OCI-LY3 (cell line): ENCODE data around the gene AHCYL2.
A peak's percentile ranks its signal among the peaks of the same experiment; 100 is the strongest.

Experiments used
- H2AFZ ChIP-seq: fragments of 200-600, 300-600 bp; shearing (Covaris generic); 2 replicates; pipeline ENCODE4 v1.6.0; 2014; ENCODE audit warnings: antibody characterized with exemption, low read depth, low read length
- H3K27ac ChIP-seq: fragments of 200-600, 300-600 bp; sonication (generic); 2 replicates; pipeline ENCODE4 v1.5.1; 2014; ENCODE audit warnings: mild to moderate bottlenecking, low read length, moderate library complexity, mixed read lengths
- H3K27me3 ChIP-seq: fragments of 200-600, 300-600 bp; sonication (generic); 2 replicates; pipeline ENCODE4 v1.6.1; 2014; ENCODE audit warnings: low read depth, low read length, mixed read lengths
- H3K36me3 ChIP-seq: fragments of 200-600, 300-600 bp; sonication (generic); replicated peaks from 2 replicates; pipeline ENCODE3; 2014; ENCODE audit warnings: low read depth, low read length, mixed read lengths
- H3K4me1 ChIP-seq: fragments of 300-600, 200-600 bp; sonication (generic); 2 replicates; pipeline ENCODE4 v1.6.1; 2014; ENCODE audit warnings: low read length, mixed read lengths
- H3K4me2 ChIP-seq: fragments of 200-600, 300-600 bp; sonication (generic); 2 replicates; pipeline ENCODE4 v1.6.1; 2014; ENCODE audit warnings: low read length, mixed read lengths
- H3K4me3 ChIP-seq: fragments of 300-600, 200-600 bp; sonication (generic); 2 replicates; pipeline ENCODE4 v1.5.1; 2014; ENCODE audit warnings: antibody characterized with exemption, mild to moderate bottlenecking, low read length, moderate library complexity
- H3K79me2 ChIP-seq: fragments of 300-600, 200-600 bp; shearing (Covaris generic); 2 replicates; pipeline ENCODE4 v1.6.1; 2014; ENCODE audit warnings: mild to moderate bottlenecking, low read length, mixed read lengths
- H3K9ac ChIP-seq: fragments of 300-600, 200-600 bp; shearing (Covaris generic); 2 replicates; pipeline ENCODE4 v1.6.0; 2014; ENCODE audit warnings: mild to moderate bottlenecking, low read length, moderate library complexity
- H3K9me3 ChIP-seq: fragments of 200-600, 300-600 bp; shearing (Covaris generic); 2 replicates; pipeline ENCODE4 v1.6.1; 2014; ENCODE audit warnings: low read length, mixed read lengths; ENCODE audit not compliant: insufficient read depth
- H4K20me1 ChIP-seq: fragments of 200-600, 300-600 bp; sonication (generic); 2 replicates; pipeline ENCODE4 v1.6.1; 2016; ENCODE audit warnings: low read length, mixed read lengths; ENCODE audit not compliant: insufficient read depth
- CTCF ChIP-seq: fragments of 200-600, 300-600 bp; sonication (generic); IDR thresholded peaks from 2 replicates; pipeline ENCODE4 v1.5.1; 2014; ENCODE audit warnings: antibody characterized with exemption, low read length, low read depth
- EZH2phosphoT487 ChIP-seq: fragments of 200-600 bp; shearing (Covaris generic); IDR thresholded peaks from 2 replicates; pipeline ENCODE4 v1.6.1; 2018; ENCODE audit warnings: antibody characterized with exemption, mixed run types, low read depth

The AHCYL2 gene

GRCh38 chr7:129376076-129376777 is 151.4 kb downstream of the AHCYL2 start:
- TF ChIP-seq CTCF = peak; percentile 83
- TF ChIP-seq EZH2phosphoT487 = no peak
- Histone ChIP-seq H3K4me2 (peak overlapping the region; percentile 57), H3K4me1 (peaks cover 25% of the 10 kb centered on the region), H3K79me2 (no peaks in the 10 kb centered on the region), H4K20me1 (no peaks in the 10 kb centered on the region), H3K27me3 (no peaks in the 10 kb centered on the region), H3K36me3 (no peaks in the 10 kb centered on the region), H2AFZ (0 out of 2 replicates have a peak overlapping the region, but pooled peaks have one; percentile 55), H3K27ac (no peak overlapping the region), H3K9me3 (no peaks in the 10 kb centered on the region), H3K9ac (no peak overlapping the region), H3K4me3 (peak overlapping the region; percentile 23; the same call in 1 of the 2 replicates)

DNA sequence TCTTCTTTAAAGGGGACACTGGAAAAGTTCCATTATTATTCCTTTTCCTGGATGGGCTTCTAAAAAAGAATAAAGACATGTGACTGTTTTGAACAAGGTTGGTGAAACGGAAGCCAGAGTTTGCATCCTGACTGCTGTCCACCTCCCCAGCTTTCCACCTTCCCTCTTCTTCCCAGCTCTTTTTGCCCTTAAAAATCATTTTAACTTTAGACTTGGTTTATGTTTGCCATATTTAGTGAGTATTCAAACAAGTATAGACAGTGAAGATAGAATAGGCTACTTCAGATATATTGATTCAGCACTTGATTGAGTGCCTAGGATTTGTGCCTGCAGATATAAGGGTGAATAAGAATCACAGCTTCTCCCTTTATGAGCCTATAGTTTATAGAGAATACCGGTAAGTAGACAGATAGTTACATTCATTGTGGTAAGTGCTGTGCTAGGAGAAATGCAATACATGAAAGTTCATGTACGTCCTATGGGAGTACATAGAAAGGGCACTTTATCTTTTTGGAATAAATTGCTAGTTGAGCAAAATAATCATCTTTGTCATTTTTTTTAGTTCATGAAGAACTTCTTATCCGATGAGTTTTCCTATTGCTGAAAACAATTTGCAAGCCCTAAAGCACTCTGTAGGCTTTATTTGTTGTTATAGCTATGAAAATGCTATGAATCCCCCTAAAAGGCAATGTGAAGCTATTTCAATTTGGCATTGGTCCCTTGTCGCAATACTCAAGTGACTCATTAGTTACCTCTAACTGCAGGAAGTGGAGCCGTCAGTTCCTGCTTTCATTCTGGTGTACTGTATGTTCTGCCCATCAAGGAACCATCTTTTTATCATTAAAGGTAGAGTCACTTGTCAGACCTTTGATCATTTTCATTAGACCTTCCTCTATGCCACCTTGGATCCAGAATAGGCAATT is 152.2 kb downstream of the AHCYL2 start:
- H3K27me3 ChIP-seq = no peaks in the 10 kb centered on the region

DNA sequence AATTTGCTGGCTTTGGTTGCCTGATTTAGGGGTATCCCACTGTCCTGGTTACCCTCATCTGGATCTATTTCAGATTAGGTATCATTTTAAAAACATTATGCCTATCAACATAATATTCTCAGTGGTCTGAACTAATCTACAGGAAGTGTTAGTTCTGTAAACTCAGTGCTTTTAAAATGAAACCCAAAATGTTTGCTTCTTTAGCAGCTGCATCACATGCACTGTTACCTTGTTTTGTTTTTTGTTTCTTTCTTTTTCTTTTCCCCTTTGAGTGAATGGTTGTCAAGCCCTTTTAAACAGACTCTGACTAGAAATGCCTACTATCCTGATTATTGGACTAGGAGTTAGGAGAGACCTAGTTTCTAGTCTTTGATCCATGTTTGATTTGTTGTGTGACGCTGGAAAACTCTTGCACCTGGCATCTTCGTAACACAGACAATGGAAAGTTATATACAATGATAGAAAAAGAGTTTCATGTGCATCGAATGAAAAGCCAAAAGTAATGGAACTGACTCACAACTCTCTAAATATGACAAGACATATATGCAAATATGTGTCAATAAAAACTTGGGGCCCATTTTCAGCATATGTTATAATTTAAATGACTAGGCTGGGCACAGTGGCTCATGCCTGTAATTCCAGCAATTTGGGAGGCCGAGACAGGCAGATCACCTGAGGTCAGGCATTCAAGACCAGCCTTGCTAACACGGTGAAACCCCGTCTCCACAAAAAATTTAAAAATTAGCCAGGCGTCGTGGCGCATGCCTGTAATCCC is 157.1 kb downstream of the AHCYL2 start:
- Histone ChIP-seq H3K79me2 (no peaks in the 10 kb centered on the region), H3K9ac (no peak overlapping the region), H3K9me3 (no peaks in the 10 kb centered on the region), H2AFZ (no peak overlapping the region), H3K4me3 (no peak overlapping the region), H3K27me3 (no peaks in the 10 kb centered on the region), H3K36me3 (no peaks in the 10 kb centered on the region), H3K27ac (no peak overlapping the region), H4K20me1 (no peaks in the 10 kb centered on the region), H3K4me2 (no peak overlapping the region), H3K4me1 (peaks cover 32% of the 10 kb centered on the region)
- TF ChIP-seq EZH2phosphoT487 (no peak), CTCF (no peak)

More for the DNA sequence above, 152.2 kb downstream of the AHCYL2 start:
- H3K4me1 ChIP-seq = peaks cover 23% of the 10 kb centered on the region
- peak overlapping the region; percentile 55; the same call in 1 of the 2 replicates for H2AFZ ChIP-seq
- TF ChIP-seq CTCF (no peak; the same call in 1 of the 2 replicates), EZH2phosphoT487 (no peak)
- no peaks in the 10 kb centered on the region for H4K20me1 ChIP-seq
- H3K9ac ChIP-seq = no peak overlapping the region
- no peaks in the 10 kb centered on the region for H3K9me3 ChIP-seq
- H3K27ac ChIP-seq = peak overlapping the region; percentile 12; the same call in 1 of the 2 replicates
- H3K4me3 ChIP-seq = peak overlapping the region; percentile 23; the same call in 1 of the 2 replicates
- H3K4me2 ChIP-seq = peak overlapping the region; percentile 57
- no peaks in the 10 kb centered on the region for H3K79me2 ChIP-seq
- no peaks in the 10 kb centered on the region for H3K36me3 ChIP-seq
